ENCODE results near the gene TOR1AIP2. TPM values are rescaled to one million over a fixed set of nuclear protein-coding genes. Genes with fewer than 3 reads are reported as not detected.
"Not testable (repeated sequence)": the region's sequence is repeated elsewhere in the genome, so short reads cannot be mapped to it uniquely, and the experiment has no call there.

Gene TOR1AIP2
- total RNA-seq, 5 donors from 2014 or later (not counting 1 experiment from before 2014, with no cell fraction given) = 39.6 to 65.9 (median 42.9) TPM

DNA sequence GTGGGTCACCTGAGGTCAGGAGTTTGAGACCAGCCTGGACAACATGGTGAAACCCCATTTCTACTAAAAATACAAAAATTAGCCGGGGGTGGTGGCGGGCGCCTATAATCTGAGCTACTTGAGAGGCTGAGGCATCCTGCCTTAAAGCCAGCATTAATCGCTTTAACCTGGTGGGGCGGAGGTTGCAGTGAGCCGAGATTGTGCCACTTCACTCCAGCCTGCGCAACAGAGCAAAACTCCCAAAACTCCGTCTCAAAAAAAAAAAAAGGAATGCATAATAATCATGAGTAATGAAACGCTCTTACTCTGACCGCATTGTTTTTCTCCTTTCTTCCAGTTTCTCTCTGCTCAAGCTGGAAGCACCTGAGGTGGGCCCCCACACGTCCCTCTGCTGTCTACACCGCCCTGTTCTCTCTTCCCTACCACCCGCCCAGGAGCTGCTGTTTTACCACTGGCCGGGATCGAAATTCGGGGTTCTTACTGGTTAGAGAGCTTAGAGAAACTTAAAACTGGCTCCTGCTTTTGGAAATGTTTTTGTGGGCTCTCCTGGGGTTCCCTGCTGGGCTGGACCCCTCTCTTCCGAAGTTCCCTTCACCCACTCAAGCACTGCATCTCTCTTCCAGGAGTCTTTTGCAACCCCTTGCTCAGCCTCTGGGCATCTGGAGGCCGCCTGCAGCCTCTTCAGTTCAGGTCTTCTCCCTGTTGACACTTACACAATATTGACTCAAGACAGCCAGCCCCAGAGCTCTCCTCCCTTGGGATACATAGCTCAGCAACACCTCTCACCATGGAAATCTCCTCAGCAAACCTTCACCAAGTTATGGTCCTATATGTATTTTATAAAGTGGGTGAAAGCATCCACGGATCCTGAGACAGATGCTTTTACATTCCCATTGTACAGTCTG is 72.1 kb downstream of the TOR1AIP2 start:
- ChIA-PET POLR2A (interaction anchor here (0.5 to 0.6 kb wide), 2 partner anchors 9 to 1079 kb away, joined by 3 to 10 read pairs; no protein-coding TSS in a partner anchor), CTCF (interaction anchor here (0.6 to 1.3 kb wide), 4 partner anchors 9 to 99 kb away, joined by 3 to 6 read pairs (median 4); no protein-coding TSS in a partner anchor)
- Histone ChIP-seq H3K4me3 (ENCODE audit: control insufficient read depth in 1 of 2, extremely low read depth in 1 of 2, low read length in 1 of 2) (no peak overlapping the region), H3K27ac (ENCODE audit: low read length) (no peak overlapping the region), H3K36me3 (ENCODE audit: control insufficient read depth in 2 of 2, extremely low read depth in 1 of 2, insufficient read depth in 1 of 2, low read length in 1 of 2) (no peaks in the 10 kb centered on the region), H3K4me1 (ENCODE audit: control insufficient read depth in 1 of 2, extremely low read depth in 1 of 2, insufficient read depth in 2 of 2, low read length in 2 of 2) (peaks cover 0 to 7% of the 10 kb centered on the region in 2 experiments), H3K9me3 (no peaks in the 10 kb centered on the region), H3K27me3 (replicated peaks in 1 of 2; ENCODE audit: control insufficient read depth in 2 of 2, extremely low read depth in 1 of 2, insufficient read depth in 2 of 2, low read length in 1 of 2) (peaks cover 0 to 23% of the 10 kb centered on the region in 2 experiments)
- 85% methylated on average over 4 of the region's 19 CpGs for WGBS (ENCODE audit: insufficient coverage)
- Mint-ChIP-seq H3K4me1 (peaks cover 4 to 6% (median 5%) of the 10 kb centered on the region in 3 donors), H3K27ac (no peak overlapping the region), H3K36me3 (no peaks in the 10 kb centered on the region), H3K9me3 (no peaks in the 10 kb centered on the region), H3K4me3 (no peak overlapping the region), H3K27me3 (peaks cover 2 to 9% of the 10 kb centered on the region in 2 donors)
- DNase-seq (no peak), ATAC-seq (replicated peaks in 1 of 4) (no peak)

DNA sequence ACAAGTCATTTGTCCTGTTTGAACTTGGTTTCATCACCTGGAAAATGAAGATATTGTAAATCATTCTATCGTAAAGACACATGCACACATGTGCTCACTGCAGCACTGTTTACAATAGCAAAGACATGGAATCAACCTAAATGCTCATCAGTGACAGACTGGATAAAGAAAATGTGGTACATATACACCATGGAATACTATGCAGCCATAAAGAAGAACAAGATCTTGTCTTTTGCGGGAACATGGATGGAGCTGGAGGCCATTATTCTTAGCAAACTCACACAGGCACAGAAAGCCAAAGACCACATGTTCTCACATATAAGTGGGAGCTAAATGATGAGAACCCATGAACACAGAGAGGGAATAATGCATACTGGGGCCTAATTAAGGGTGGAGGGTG is 73.2 kb downstream of the TOR1AIP2 start:
- H3K4me3 ChIP-seq (ENCODE audit: control insufficient read depth in 1 of 2, extremely low read depth in 1 of 2, low read length in 1 of 2); DNase-seq; H3K4me1 ChIP-seq (ENCODE audit: control insufficient read depth in 1 of 2, extremely low read depth in 1 of 2, insufficient read depth in 2 of 2, low read length in 2 of 2); H3K27ac Mint-ChIP-seq; H3K9me3 ChIP-seq; H3K27ac ChIP-seq (ENCODE audit: low read length); POLR2A ChIA-PET; H3K27me3 Mint-ChIP-seq; H3K4me3 Mint-ChIP-seq; H3K36me3 ChIP-seq (ENCODE audit: control insufficient read depth in 2 of 2, extremely low read depth in 1 of 2, insufficient read depth in 1 of 2, low read length in 1 of 2); ATAC-seq (replicated peaks in 1 of 4); H3K36me3 Mint-ChIP-seq; H3K9me3 Mint-ChIP-seq; H3K4me1 Mint-ChIP-seq: not testable (repeated sequence)
- CTCF ChIA-PET = interaction anchor here in 1 of 2 donors (0.9 kb wide), 1 partner anchor 11 kb away, joined by 6 read pairs; no protein-coding TSS in a partner anchor
- H3K27me3 ChIP-seq (replicated peaks in 1 of 2; ENCODE audit: control insufficient read depth in 2 of 2, extremely low read depth in 1 of 2, insufficient read depth in 2 of 2, low read length in 1 of 2) = peaks cover 0 to 13% of the 10 kb centered on the region in 2 experiments
- WGBS (ENCODE audit: insufficient coverage) = no CpG with 5 or more reads among the region's 2 CpGs

DNA sequence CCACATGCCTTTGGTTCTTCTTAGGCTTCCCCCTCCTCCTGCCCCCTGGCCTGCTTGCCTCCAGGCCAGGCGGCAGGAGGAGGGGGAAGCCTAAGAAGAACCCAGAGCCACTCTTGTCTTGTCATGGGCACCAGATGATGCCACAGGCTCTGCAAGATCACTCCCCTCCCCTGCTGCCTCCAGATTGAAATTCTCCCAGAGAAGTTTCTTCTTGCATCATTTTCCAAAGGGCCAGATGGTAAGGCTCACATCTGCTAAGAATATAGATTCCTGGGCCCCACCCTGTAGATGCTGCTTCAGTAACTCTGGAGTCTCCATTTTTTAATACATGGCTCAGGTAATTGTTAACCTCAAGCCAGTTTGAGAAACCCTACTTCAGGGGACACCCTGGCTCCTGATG is 73.7 kb downstream of the TOR1AIP2 start:
- Mint-ChIP-seq H3K27me3 (peaks cover 0 to 9% of the 10 kb centered on the region in 2 donors), H3K36me3 (no peaks in the 10 kb centered on the region), H3K4me1 (no peaks in the 10 kb centered on the region), H3K27ac (no peak overlapping the region), H3K4me3 (no peak overlapping the region), H3K9me3 (no peaks in the 10 kb centered on the region)
- Histone ChIP-seq H3K27me3 (replicated peaks in 1 of 2; ENCODE audit: control insufficient read depth in 2 of 2, extremely low read depth in 1 of 2, insufficient read depth in 2 of 2, low read length in 1 of 2) (peaks cover 0 to 11% of the 10 kb centered on the region in 2 experiments), H3K27ac (ENCODE audit: low read length) (no peak overlapping the region), H3K9me3 (no peaks in the 10 kb centered on the region), H3K4me3 (ENCODE audit: control insufficient read depth in 1 of 2, extremely low read depth in 1 of 2, low read length in 1 of 2) (no peak overlapping the region), H3K4me1 (ENCODE audit: control insufficient read depth in 1 of 2, extremely low read depth in 1 of 2, insufficient read depth in 2 of 2, low read length in 2 of 2) (no peaks in the 10 kb centered on the region), H3K36me3 (ENCODE audit: control insufficient read depth in 2 of 2, extremely low read depth in 1 of 2, insufficient read depth in 1 of 2, low read length in 1 of 2) (no peaks in the 10 kb centered on the region)
- ATAC-seq (replicated peaks in 1 of 4) (no peak), DNase-seq (no peak)
- ChIA-PET POLR2A (no interaction called here), CTCF (interaction anchor here (0.7 to 0.9 kb wide), 2 partner anchors 11 to 728 kb away, joined by 4 to 6 read pairs; no protein-coding TSS in a partner anchor)
- WGBS (ENCODE audit: insufficient coverage) = no CpG with 5 or more reads among the region's 1 CpG

DNA sequence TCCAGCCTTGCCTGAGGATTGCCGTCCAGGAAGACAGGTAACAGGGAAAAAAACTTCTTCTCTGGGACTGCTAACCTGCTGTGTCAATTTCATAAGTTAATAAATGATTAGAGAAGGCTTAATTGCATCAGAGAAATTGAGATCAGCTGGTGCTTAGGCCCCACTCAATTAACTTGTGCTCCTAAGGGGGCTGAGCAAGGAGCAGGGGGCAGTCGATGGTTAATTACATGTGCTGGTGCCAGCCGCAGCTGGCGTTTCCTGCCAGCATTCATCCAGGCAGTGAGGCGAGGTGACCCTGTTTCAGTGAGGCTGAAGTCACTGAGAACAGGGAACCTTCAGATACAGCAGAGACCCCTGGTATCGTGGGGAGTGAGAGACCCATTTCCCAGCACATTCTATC is 74.5 kb downstream of the TOR1AIP2 start:
- no peak for ATAC-seq (replicated peaks in 1 of 4)
- no peak overlapping the region for H3K27ac Mint-ChIP-seq

DNA sequence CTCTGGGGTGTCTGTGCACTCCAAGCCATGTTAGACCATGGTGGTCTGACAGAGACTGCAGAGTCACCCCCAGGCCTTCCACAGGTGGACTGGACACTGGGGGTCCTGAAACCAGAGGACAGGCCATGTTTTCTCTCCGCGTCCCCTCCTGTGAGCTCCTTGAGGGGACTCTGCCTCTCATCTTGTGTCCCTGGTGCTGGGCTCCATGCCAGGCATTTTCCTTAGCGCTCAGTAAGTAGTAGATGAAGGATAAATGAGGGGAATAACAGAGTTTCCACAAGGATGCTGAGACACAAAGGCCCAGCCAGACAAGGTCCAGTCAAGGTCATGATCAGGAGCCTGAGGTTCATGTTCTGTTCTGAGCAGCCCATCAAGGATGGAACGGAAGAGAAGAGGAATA is 77.1 kb downstream of the TOR1AIP2 start:
- no peak for ATAC-seq (replicated peaks in 1 of 4)
- no peak overlapping the region for H3K4me3 Mint-ChIP-seq
- no peaks in the 10 kb centered on the region for H3K4me1 ChIP-seq (ENCODE audit: control insufficient read depth in 1 of 2, extremely low read depth in 1 of 2, insufficient read depth in 2 of 2, low read length in 2 of 2)

More for the DNA sequence above, 74.5 kb downstream of the TOR1AIP2 start:
- Histone ChIP-seq H3K27me3 (replicated peaks in 1 of 2; ENCODE audit: control insufficient read depth in 2 of 2, extremely low read depth in 1 of 2, insufficient read depth in 2 of 2, low read length in 1 of 2) (peaks cover 0 to 11% of the 10 kb centered on the region in 2 experiments), H3K36me3 (ENCODE audit: control insufficient read depth in 2 of 2, extremely low read depth in 1 of 2, insufficient read depth in 1 of 2, low read length in 1 of 2) (no peaks in the 10 kb centered on the region), H3K9me3 (no peaks in the 10 kb centered on the region), H3K27ac (ENCODE audit: low read length) (no peak overlapping the region), H3K4me3 (ENCODE audit: control insufficient read depth in 1 of 2, extremely low read depth in 1 of 2, low read length in 1 of 2) (no peak overlapping the region), H3K4me1 (ENCODE audit: control insufficient read depth in 1 of 2, extremely low read depth in 1 of 2, insufficient read depth in 2 of 2, low read length in 2 of 2) (no peaks in the 10 kb centered on the region)
- Mint-ChIP-seq H3K9me3 (no peaks in the 10 kb centered on the region), H3K4me3 (no peak overlapping the region), H3K36me3 (no peaks in the 10 kb centered on the region), H3K4me1 (no peaks in the 10 kb centered on the region), H3K27me3 (peaks cover 0 to 9% of the 10 kb centered on the region in 2 donors)
- ChIA-PET POLR2A (no interaction called here), CTCF (interaction anchor here (0.6 to 1.5 kb wide), 3 partner anchors 12 to 107 kb away, joined by 4 to 5 read pairs (median 4); no protein-coding TSS in a partner anchor)
- 50% methylated on average over 4 of the region's 6 CpGs for whole genome bisulfite sequencing (ENCODE audit: insufficient coverage)
- no peak for DNase-seq

DNA sequence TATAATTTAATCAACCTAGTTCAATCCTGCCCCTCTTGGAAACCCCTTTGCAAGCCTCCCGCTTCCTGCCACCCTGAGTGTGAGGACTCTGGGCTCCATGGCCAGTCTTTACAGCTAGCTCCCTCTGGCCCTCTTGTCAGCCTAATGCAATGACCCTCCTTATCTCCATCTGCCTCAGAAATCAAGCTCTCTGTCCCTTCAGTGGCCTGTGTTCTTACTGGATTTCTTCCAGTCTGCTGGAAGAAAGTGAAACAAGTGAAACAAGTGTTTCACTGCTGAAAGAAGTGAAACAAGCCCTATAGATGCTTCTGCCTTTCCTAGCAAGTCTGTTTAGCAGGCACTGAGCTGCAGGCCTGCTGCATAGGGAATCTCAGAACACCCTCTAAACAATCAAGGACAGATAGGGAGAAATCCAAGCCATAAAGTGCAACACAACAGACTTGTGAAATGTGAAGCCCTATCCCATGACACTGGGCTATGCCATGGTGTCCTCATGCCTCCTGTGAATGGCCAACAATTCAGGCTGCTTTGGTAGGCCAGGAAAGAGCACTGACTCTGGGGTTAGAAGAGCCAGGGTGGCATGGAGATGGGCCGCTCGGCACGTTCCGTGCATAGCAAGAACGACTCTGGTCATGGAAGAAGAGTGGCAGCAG is 78.6 kb downstream of the TOR1AIP2 start:
- POLR2A ChIA-PET = no interaction called here
- ATAC-seq (replicated peaks in 1 of 4) = no peak
- Histone ChIP-seq H3K27ac (ENCODE audit: low read length) (no peak overlapping the region), H3K4me1 (ENCODE audit: control insufficient read depth in 1 of 2, extremely low read depth in 1 of 2, insufficient read depth in 2 of 2, low read length in 2 of 2) (no peaks in the 10 kb centered on the region), H3K9me3 (no peaks in the 10 kb centered on the region), H3K27me3 (replicated peaks in 1 of 2; ENCODE audit: control insufficient read depth in 2 of 2, extremely low read depth in 1 of 2, insufficient read depth in 2 of 2, low read length in 1 of 2) (peaks cover 0 to 2% of the 10 kb centered on the region in 2 experiments), H3K36me3 (ENCODE audit: control insufficient read depth in 2 of 2, extremely low read depth in 1 of 2, insufficient read depth in 1 of 2, low read length in 1 of 2) (no peaks in the 10 kb centered on the region), H3K4me3 (ENCODE audit: control insufficient read depth in 1 of 2, extremely low read depth in 1 of 2, low read length in 1 of 2) (no peak overlapping the region)
- Mint-ChIP-seq H3K4me1 (no peaks in the 10 kb centered on the region), H3K27ac (no peak overlapping the region), H3K27me3 (no peaks in the 10 kb centered on the region), H3K36me3 (no peaks in the 10 kb centered on the region), H3K9me3 (no peaks in the 10 kb centered on the region), H3K4me3 (no peak overlapping the region)
- CTCF ChIA-PET = interaction anchor here (0.6 to 1.9 kb wide), 4 partner anchors 10 to 16 kb away, joined by 3 to 5 read pairs (median 3); no protein-coding TSS in a partner anchor
- whole genome bisulfite sequencing (ENCODE audit: insufficient coverage) = 100% methylated on average over 1 of the region's 6 CpGs
- DNase-seq = no peak

More for the DNA sequence above, 77.1 kb downstream of the TOR1AIP2 start:
- H3K36me3 Mint-ChIP-seq = no peaks in the 10 kb centered on the region
- no peaks in the 10 kb centered on the region for H3K9me3 ChIP-seq
- H3K4me3 ChIP-seq (ENCODE audit: control insufficient read depth in 1 of 2, extremely low read depth in 1 of 2, low read length in 1 of 2) = no peak overlapping the region
- CTCF ChIA-PET = interaction anchor here in 1 of 2 donors (0.5 to 1.4 kb wide), 3 partner anchors 10 to 73 kb away, joined by 3 to 4 read pairs (median 3); no protein-coding TSS in a partner anchor
- H3K27ac Mint-ChIP-seq = no peak overlapping the region
- WGBS (ENCODE audit: insufficient coverage) = 82% methylated on average over 4 of the region's 4 CpGs
- POLR2A ChIA-PET = no interaction called here
- H3K27me3 ChIP-seq (replicated peaks in 1 of 2; ENCODE audit: control insufficient read depth in 2 of 2, extremely low read depth in 1 of 2, insufficient read depth in 2 of 2, low read length in 1 of 2) = peaks cover 0 to 5% of the 10 kb centered on the region in 2 experiments
- no peaks in the 10 kb centered on the region for H3K9me3 Mint-ChIP-seq
- H3K4me1 Mint-ChIP-seq = no peaks in the 10 kb centered on the region
- no peak for DNase-seq
- H3K27ac ChIP-seq (ENCODE audit: low read length) = no peak overlapping the region
- H3K27me3 Mint-ChIP-seq = peaks cover 0 to 5% of the 10 kb centered on the region in 2 donors
- no peaks in the 10 kb centered on the region for H3K36me3 ChIP-seq (ENCODE audit: control insufficient read depth in 2 of 2, extremely low read depth in 1 of 2, insufficient read depth in 1 of 2, low read length in 1 of 2)
